GM19351 (cell line): ENCODE data around the gene BST1.

Source experiments
- ATAC-seq: cut with Tn5 transposase; IDR thresholded peaks from one replicate; pipeline ENCODE4 v1.9.1; 2021; ENCODE audit warnings: mild to moderate bottlenecking, moderate library complexity; ENCODE audit not compliant: unreplicated experiment

The BST1 gene

GRCh38 chr4:15742637-15743036, 39.8 kb downstream of the BST1 start:
- no peak for ATAC-seq

- no peak for ATAC-seq
Measured at GRCh38 chr4:15744016-15744545, 41.2 kb downstream of the BST1 start.

DNA sequence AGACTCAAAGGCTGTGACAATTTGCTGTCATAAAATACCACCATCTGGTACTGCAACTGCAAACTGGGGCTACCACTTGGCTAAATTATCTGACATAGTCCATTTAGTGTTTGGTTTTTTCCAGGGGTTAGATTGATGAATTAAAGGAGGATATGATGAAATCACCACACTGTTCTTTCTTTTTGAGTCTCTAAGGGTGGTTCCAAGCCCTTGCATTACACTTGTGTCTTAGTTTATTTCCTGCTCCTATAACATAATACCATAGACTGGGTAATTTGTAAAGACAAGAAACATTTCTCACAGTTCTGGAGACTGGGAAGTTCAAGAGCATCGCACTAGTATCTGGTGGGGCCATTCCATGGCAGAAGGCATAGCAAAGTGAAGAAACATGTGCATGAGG, 43.2 kb downstream of the BST1 start:
- ATAC-seq = no peak

DNA sequence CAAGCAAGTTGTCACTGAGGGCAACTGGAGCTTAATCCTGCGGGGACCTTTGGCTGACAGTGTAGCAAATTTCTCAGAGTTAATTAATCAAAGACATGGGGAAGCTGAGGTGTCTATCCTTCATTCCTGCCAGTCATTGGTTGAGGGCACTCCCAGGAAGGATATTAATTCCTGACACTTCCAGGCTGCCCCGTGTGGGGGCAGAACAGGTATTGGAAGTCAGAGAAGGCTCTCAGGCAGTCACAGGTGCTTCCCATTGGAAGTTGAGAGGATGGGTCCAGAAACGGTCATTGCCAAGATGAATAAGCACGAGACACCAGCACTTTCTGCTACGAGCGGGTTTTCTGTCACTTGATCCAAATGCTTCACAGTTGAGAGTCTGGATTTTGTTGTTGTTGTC, 46.1 kb downstream of the BST1 start:
- no peak for ATAC-seq

GRCh38 chr4:15751153-15751552, 48.3 kb downstream of the BST1 start:
- ATAC-seq = no peak

DNA sequence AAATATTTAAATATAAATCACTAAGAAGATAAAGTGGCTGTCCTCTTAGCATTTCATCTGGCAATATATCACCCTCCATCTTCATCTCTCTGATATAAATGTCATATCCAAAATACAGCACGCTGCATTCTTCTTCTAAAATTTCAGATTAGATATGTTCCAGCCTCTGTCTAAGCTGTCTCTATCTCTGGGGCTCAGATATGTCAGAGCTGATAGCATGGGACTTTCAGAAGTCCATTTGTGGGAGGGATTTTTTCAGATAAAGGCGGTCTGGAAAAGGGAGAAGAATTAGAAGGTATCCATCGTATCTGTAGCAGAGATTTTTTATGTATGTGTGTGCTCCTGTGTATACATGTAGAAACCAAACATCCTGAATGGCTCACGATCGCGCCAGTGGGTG, 50.2 kb downstream of the BST1 start:
- ATAC-seq = no peak

- ATAC-seq = no peak
Measured at GRCh38 chr4:15753786-15754185, 50.9 kb downstream of the BST1 start.

DNA sequence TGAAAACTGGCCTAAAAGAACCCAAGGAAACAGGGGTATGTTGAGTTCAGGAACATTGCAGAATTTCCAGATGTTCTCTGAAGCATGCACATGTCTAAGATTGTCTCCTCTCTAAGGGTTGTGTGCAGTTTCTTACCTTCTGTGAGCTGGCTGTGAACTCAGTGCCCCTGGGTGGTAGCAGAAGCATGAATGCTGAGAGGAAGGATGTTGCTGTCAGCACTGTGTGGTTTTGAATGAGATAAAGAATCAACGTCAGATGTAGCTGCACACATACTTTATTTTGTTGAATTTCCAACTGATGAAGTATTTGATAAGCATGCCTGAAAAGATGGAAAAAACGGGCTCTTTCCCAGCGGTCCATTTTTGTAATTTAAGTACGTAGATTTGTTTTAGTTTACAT, 51.5 kb downstream of the BST1 start:
- no peak for ATAC-seq

DNA sequence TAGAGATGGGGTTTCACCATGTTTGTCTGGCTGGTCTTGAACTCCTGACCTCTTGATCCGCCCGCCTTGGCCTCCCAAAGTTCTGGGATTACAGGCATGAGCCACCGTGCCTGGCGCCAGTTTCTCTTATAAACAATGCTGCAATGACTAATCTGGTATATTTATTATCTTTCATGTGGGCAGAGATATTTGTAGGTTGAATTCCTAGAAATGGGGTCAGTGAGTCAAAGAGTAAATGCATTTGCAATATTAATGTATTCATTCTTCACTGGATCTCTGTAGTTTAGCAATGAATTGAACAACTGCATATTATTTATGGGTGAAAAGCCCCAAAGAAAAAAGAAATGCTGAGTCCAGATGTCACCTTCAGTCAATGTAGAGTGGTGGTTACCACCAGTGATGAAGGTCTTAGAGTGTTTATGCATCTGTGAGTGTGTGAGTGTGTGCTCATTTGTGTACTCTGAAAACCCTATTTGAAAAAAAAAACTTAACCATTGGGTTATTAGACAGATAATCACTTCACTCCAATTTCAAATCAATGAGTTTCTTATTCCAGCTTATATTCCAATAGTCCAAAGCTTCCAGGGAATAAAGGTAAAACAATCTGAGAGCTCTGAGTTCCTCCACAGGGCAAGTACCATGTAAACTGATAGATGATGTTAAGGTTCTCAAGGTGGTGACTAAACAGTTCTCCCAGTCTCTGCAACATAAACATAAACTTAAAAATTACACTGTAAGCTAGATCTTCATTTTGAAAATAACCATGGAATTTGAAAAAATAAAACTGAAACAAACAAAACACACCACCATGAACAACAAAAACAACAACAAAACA, 52.7 kb downstream of the BST1 start:
- ATAC-seq = peak; percentile 14

- peak; percentile 86 for ATAC-seq
Measured at GRCh38 chr4:15756361-15756861, 53.5 kb downstream of the BST1 start.

GRCh38 chr4:15757054-15757453, 54.2 kb downstream of the BST1 start:
- no peak for ATAC-seq

- ATAC-seq = no peak
Measured at GRCh38 chr4:15758294-15758693, 55.4 kb downstream of the BST1 start.

GRCh38 chr4:15762460-15762859, 59.6 kb downstream of the BST1 start:
- ATAC-seq = peak; percentile 74

- ATAC-seq = no peak
Measured at GRCh38 chr4:15765391-15765790, 62.5 kb downstream of the BST1 start.

DNA sequence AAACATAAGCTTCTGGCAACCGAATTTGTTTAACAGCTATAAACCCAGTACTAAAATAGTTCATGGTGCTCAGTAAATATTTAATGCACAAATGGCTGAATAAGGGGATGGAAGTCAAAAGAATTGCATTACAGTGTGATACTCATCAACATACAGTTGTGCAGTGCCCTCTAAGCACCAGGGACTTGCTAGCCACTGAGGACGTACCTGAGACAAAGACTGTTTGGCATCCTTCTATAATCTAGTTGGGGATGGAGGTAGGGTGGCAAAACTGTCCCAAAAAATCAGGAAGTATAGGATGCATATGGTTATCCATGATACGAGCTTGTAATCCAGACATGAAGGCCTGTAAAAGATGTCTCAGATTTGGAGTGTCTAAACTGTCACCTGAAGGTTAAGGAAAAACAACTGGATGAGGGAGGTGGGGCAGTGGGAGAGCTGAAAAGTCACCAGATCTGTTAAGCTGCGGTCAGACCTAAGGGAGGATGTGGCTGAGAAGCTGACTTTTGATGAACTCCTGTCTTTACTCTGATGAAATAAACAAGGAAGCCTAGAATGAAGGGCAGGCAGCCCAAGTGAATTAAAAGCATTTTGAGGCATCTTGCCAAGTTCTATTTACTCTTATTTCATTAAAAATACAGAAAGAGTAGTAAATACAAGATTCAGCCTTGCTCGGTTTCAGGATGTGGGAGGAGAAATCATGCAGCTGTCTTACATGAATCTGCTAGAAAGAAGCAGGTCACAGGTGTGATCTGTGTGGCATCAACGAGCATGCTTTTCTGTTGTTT, 63.2 kb downstream of the BST1 start:
- peak; percentile 40 for ATAC-seq

- ATAC-seq = no peak
Measured at GRCh38 chr4:15766821-15767220, 64.0 kb downstream of the BST1 start.

DNA sequence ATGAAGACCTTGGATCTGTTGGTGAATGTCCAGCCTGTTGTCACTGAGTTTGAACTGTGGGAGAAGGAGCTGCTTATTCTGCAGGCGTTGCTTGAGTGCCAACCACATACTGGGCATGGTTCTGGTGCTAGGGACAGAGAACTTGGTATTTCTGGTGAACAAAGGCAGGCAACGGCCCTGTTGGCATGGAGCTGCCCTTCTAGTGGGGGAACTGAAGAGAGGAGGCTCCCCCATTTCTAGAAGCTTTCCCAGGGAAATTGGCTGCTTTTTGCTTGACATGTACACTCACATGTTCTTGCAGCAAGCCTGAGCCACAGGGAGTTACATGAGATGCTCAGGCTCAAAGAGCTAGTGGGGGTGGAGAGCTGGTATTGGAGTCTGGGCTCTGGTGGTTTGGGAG, 66.3 kb downstream of the BST1 start:
- no peak for ATAC-seq

- ATAC-seq = peak; percentile 77
Measured at GRCh38 chr4:15771216-15772058, 68.6 kb downstream of the BST1 start.

- ATAC-seq = no peak
Measured at GRCh38 chr4:15774020-15774420, 71.2 kb downstream of the BST1 start.

GRCh38 chr4:15776871-15777648, 74.2 kb downstream of the BST1 start:
- ATAC-seq = no peak
